Germinal center (tissue), 1 donor: Measurements from ENCODE around the gene KIRREL3.

Experiments
- DNase-seq: peaks from one replicate; pipeline ENCODE4 v3.0.0; 2012; ENCODE audit warnings: mixed read lengths, low spot score

KIRREL3 gene

DNA sequence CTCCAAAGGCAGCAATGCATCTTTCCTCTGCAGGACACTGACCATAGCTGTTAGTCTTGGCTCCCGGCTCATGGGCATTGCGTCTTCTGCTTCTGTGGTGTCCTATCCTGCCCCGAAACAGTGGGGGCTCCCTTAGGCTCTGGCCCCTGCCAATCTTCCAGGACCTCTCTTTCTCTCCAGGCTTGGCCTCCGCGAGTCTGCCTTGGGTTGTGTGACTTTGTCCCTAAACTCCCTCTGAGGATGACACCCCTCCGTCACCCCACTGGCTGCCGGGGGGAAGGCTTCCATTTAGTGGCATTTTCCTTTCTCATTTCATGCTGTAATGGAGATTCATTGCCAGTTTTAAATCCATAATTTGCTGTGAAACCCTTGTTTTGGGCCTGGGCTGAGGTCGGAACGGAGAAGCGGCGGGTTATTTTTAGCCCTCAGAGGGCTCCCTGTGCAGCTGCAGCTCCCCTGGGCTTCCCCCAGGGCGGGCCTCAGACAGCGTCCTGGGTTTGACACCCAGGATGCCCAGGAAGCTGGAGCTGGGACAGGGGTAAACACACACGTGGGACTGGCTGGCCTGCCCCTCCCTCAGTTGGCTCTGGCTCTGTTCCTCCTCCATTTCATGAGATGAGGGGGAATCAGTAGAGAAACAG lies 489.0 kb downstream of the KIRREL3 start:
- no peak for DNase-seq

DNA sequence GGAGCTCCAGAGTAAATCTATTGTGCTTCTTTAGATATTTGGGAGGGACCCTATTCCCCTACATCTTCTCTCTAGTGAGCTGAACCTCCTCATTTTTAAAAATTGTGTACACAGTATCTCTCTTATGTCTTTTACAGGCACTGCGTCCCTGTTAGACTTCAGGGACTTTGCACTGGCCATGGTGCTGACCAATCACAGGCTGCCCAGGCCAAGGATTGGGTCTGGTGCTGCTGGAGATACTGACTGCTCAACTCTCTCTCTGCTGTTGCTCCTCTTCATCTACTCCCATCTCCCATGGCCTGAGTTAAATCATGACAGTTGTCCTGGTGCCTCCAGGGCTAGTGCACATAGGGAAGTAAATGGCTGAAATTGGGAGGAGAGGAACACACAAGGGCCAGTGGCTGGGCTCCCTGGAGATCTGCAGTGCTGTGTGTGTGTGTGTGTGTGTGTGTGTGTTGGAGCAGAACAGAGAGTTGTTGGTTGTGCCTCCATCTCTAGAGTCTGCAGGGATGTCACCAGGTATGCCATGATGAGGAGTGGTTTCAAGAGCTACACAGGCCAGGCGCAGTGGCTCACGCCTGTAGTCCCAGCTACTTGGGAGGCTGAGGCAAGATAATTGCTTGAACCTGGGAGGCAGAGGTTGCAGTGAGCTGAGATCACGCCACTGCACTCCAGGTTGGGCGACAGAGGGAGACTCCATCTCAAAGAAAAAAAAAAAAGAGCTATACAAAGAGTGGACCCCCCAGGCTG lies 489.8 kb downstream of the KIRREL3 start:
- no peak for DNase-seq

DNA sequence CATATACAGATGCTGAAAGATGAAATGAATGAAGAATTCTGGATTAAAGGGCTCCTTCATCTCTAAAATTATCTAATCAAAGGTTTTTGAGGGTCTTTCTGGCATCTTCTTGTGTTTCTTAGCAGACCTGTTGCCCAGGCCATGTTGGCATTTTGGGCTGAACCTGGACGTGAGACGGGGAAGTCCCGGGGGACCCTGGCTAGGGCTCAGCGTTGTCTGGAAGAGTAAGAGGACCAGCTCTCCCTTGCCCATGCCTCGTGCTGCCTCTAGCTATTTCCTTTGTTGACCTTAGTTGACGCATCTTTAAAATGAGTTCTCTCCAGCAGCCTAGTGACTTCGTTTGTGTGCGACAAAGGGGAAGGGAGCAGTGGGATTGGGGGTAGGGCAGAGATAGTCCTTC lies 492.9 kb downstream of the KIRREL3 start:
- DNase-seq = no peak

DNA sequence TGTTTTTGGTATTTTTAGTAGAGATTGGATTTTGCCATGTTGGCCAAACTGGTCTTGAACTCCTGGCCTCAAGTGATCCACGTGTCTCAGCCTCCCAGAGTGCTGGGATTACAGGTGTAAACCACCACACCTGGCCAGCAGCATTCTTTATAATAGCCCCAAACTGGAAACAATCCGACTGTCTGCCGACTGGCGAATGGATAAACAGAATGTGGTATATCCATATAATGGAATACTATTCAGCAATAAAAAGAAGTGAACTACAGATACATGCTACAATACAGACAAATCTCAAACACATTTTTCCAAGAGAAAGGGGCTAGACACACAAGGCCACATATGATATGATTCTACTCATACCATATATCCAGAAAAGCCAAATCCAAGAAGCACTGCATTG lies 493.8 kb downstream of the KIRREL3 start:
- DNase-seq = no peak

DNA sequence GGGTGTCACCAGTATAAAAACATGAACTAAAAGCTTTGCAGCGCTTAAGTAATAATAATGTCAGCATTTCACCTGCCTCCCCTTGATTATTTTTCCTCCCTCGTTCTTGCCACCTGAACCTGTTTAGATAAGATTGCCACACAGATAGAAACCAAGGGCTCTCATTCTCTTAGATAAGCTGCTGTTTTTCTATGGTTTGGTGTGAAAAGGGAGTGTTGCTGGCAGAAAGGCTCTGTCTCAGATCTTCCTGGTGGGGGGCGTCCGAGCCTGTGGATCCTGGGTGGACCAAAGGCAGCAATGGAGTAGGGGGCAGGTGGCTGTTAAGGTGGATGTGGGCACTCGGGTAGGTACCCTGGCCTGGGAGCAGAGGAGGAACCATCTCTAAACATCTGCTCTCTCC lies 497.6 kb downstream of the KIRREL3 start:
- DNase-seq = no peak

DNA sequence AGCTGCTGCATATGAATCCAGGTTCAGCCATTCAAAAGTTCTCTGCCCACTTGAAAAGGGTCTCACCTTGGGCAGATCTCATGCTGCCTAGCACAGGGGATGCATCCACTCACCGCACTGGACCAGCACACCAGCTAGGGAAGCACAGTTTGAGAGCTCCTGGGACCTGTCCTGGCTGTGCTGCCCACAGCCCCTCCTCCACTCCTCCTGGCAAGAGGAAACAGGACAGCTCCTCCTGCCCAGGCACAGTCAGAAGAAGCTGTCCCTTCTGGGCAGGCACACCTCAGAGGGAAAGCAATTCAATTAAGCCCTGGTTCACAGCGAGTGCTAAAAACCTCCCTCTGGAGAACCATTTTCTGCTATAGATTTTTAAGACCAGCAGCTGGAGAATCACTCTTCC lies 498.4 kb downstream of the KIRREL3 start:
- no peak for DNase-seq

DNA sequence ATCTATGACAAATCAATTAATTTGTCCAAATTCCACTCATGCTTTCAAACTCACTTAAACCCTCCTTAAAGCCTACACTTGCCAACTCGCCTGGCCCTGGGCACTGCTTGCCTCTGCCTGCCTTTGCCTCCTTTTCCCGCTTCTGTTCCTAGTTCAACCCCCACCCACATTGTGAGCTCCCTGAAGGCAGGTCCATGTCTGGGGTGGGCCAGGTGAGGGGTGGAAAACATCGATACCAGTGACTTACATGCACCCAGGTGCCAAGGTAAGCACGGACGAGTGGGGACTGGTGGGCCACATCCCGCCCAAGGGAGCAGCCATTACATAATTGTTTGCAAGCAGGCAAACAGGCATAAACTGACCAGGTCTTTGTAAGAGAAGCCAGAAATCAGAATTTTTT lies 498.9 kb downstream of the KIRREL3 start:
- DNase-seq = no peak

DNA sequence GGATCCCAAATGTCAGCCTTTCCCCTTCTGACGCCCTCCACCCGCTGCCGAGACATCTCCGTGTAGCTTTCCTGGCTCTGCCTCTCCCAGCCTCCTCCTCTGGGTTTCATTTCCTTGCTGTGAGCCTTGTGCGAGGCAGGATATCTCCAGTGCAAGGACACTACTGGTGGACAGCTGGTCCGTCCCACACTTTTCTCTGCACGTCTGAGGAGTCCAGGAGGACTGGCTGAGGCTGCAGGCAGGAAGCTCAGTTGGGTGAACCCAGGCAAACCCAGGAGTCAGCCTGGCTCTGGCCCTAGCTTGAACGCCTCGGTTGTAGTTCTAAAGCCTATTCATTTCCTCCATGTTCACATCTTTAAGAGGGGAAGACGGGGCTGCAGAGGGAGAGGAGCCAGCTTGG lies 499.6 kb downstream of the KIRREL3 start:
- DNase-seq = no peak

DNA sequence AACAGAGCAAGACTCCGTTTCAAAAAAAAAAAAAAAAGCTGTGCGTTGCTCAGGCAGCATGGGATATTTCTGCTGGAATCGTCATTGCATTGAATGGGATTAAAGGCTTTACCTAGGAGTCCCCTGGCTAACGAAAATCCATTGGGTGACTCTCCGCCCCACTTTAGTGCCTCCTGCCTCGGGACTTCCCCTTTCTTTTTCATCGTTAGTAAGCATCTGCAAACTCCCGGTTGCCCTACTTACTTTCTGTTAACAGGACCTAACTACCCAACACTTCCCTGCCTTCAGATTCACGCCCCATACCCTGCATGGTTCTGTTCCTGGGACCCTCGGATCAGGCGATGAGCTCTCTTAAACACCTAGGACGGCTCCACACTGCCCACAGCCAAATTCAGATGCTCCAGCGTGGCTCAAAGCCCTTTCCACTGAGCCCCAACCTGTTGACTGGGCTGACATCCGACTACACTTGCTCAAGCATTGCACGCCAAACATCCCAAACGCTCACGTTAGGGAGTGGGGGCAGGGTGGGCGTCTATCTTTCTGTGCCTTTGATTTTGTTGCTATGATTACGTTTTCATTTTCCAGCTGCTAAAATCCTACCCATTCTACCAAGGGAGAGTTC lies 501.3 kb downstream of the KIRREL3 start:
- no peak for DNase-seq

DNA sequence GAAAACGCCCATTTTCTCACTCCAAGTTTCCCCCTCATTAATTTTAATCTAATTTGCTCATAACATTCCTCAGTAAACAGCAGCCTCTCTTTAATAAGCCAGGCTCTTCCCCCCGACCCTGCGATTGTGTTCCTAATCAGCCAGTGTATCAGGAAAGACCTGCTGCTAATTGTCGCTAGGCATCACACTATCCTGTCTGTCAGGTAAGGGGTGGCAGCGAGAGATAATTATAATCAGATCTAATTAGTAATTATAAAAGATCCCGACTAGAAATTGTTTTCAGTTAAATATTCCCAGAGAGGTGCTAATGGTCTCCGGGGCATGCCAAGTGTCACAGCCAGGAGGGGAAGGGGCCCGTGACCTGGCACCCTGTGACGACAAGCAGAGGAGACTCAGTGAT lies 502.3 kb downstream of the KIRREL3 start:
- DNase-seq = no peak

DNA sequence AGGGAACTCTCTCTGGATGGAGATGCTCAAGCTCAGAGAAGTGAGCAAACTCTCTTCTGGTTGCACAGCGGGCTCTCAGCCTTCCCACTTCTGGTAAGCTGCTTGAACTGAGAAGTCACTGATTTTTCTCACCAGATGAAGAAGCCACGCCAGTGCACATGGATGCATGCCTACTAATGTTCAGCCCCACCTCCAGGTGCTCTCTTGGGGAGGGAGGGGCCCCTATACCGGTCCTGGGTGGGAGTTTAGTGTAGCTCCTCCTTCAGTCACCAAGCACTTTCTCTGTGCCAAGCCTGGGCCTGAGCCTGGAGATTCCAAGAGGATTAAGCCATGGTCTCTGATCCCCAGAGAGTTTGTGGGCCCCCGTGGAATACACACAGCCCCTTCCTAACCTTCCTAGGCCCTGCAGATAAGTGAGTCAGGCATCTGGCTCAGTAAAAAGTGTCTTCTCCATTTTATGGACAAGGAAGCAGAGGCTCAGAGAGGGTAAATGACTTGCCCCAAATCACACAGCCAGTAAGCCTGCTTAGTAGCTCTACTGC lies 502.9 kb downstream of the KIRREL3 start:
- DNase-seq = no peak

DNA sequence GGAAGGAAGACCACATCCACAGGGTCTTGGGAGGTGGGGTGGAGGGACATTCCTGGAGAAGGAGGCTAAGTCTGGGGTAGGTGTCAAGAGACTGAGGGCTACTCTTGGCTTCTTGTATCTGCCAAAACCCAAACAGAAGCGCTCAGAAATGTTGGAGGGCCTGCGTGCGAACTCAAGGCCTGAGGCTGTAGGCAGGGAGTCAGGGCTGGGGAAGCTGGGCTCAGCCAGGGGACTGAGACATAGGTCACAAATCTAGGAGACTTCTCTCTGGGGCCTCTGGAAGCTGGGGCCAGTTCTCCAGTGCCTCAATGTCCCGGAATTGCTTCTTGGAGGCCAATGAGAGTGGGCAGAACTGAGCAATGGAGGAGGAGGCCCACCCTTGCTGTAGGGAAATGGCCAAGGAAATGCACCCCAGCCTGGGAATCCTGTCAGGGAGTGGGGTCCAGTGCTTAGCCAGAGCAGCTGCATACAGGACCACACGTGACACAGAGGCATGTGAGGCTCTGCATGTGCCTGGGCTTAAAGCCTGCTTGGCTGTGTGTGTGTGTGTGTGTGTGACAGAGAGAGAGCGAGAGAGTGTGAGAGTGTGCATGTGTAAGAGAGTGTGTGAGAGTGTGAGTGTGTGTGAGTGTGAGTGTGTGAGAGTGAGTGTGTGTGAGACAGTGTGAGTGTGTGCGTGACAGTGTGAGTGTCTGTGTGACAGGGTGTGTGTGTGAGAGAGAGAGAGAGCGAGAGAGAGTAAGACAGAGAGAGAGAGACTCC lies 503.8 kb downstream of the KIRREL3 start:
- no peak for DNase-seq

DNA sequence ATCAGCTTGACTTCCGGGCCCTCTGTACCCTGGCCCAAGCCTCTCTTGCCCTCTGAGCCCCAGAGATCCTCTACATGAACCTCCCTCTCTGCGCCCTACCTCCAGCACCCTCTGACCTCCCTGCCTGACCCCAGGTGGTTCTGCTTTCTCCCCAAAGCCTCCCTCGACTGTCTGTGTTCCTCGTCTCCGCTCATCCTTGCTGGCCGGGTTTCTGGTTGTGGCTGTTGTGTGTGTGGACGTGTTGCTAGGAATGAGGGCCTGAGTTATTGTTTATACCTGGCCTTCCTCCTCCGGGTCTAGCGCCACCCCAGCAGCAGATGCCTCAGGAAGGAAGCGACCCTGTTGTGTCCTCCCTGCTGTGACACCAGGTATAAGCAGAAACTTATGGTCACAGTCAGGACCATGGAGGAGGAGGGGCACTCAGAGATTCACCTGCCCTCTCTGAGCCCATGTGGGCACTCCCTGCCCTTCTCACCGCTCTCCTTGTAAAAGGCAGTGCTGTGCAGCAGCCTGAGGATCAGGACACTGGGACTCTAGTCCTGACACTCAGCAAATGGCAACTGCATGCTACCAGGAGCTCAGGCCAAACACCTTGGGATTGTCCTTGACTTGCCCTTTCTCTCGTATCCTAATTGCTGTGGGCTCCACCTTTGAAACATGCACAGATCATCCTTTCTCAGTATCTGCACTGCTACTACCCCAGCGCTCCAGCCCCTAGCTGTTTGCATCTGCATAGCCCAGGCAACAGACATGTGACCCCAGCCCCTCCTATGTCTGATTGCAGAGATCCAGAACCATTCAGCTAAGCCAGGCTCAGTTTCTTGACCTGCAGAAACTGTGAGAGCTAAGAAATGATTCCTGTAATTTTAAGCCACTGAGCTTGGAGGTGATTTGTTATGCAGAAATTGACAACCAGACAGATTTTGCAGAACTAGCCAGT lies 505.0 kb downstream of the KIRREL3 start:
- no peak for DNase-seq

DNA sequence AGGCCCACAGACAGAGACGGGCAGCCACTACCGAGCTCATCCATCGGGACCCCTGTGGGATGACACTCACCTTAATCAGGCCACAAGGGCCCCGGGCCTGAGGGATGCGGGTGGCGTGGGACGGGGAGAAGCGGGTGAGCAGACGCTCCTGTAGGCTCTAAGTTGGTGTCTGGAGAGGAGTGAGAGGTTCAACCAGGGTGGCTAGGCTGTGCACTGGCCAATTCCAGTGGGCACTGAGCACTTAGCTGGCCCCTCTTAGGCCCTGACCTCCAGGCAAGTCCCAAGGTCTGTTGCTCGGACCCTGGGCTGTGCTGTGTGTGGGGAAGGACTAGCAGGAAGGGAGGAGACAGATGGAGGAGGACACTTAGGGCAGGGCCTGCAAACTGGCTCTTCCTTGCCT lies 505.7 kb downstream of the KIRREL3 start:
- DNase-seq = no peak

DNA sequence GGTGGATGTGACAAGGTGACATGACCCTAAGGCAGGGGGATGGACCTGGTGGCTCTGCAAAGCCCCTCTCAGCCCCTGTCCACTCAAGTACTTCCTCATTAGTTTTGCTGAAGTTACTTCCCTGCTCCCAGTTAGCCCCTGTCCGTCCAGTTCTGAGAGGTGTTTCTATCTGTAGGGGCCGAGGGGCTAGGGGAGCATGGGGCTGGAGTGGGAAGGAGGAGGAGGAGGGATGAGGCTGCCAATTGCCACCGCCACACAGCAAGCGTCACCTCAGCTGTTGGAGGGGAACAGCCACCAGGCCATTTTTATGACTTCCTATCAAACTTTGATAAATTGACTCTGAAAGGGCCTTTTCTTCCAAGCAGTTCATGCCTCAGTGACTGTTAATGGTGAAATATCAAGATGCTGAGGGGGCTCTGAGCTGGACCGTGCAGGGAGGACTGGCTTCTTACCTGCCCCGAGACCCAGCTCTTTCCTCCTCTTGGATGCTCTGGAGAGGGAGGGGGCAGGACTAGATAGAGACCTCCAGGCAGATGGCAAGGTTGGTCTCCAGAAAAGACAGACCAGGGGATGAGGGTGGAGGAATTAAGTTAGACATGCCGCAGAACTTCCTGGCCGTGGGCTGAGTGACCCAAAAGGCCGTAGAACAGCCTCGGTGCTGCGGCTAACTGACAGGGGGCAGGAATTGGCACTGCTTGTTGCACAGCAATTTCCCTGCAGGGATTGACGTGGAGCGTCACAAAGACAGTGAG lies 508.1 kb downstream of the KIRREL3 start:
- no peak for DNase-seq

DNA sequence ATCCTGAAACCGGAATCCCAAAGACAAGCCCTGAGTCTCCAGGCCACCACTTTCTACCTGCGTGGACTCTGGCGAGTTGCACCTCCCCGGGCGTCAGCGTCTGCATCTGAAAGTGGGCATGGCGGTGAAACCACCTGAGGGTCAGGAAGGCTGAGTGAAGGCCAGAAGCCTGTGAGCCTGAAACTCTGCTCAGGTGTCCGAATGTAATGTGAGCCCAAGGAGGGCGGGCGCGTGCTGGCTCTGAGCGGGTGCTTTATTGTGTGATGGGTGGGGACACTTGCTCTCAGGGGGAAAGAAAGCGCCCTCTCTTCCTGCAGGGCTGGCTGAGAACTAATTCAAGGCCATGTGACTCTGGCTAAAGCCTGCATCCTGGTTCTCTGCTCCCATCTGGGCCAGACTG lies 509.5 kb downstream of the KIRREL3 start:
- DNase-seq = no peak

DNA sequence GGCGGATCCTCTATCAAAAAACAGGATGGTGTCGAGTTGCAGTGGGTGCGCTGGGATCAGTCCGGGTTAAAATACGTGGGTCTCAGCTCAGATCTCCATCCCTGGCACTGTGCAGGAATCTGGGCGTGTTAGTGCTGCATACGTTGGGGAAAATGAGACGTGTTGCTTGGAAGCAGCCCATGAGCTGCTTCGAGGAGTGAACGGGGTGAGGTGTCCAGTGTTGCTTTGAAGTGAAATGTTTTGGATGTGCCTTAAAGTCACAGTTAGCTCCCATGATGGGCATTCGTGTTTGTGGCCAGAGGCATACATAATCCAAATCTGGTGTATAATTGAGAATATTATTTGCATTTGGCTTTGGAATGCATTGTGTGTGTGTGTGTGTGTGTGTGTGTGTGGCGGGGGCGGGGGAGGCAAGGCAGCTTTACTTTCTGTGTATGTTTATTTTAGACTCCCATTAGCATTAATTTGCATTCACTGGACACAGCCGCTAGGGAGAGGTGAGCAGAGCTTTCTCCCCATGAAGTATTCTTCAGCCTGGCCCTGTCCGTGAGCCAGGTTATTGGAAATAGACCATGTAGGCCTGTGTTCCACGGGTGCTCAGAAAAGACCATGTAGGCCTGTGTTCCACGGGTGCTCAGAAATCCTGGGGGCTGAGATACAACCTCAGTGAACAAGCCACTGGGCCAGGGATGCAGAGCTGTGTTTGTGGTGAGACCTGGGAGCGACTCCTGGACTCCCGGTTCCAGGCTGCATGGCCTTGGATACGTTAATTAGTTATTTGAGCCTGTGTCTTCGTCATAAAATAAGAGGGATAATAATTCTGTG lies 510.5 kb downstream of the KIRREL3 start:
- no peak for DNase-seq

DNA sequence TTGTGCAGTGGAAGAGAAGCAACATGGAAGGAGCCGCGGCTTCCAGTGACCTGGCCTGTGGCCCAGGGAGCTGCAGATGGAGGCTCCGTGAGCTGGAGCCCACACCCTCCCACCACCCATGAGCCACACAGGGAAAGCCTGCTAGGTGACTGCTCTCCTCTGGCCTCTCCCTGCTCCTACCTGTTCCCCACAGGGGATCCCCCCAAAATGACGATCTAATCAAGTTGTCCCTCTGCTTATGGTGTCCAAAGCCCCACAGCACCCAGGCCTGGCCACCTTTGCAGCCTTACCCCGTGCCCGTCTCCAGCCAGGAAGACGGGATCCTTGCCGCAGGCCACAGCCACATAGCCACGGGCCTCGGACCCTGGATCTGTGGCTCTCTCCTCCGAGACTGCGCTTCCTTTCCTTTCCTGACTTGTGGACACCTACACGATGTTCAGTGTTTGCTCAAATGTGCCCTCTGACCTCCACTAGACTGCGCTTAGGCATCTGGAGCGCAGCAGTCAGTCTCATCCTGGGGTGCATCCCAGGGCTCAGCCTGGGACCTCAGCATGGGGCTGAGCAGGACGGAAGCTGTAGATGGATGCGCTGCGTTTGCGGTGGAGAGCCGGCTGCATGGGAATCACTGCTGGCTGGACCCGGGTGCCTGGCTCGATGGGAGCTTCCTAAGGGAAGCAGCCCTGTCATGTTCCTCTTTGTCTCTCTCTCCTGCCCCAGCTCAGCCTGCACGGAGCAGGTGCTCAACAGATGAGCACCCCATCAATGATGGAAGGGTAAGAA lies 511.8 kb downstream of the KIRREL3 start:
- DNase-seq = no peak

DNA sequence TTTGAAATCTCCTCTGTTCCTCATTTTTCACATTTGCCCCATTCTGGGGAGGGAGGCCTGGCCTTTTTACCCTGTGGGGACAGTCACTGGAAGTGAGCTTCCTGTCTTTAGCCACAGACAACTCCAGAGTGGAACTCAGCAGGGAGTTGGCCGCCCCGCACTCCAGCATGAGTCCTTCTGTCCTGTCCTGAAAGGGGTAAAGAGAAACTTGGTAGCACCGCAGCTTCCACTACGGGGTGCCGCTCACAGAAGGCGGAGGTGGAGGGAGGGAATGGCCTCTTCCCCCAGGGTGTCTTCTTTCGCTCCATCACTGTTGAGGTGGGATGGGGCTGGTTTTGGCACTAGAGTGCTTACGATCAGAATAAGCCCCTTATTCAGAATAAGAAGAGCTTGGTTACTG lies 512.9 kb downstream of the KIRREL3 start:
- DNase-seq = no peak
